HL-60 (cell line): ENCODE results near the gene DIAPH3.

ENCODE experiments used
- DNase-seq, 2 experiments: peaks; one replicate each; pipeline ENCODE4 v3.0.0-alpha.2; 2010 to 2020; ENCODE audit warnings: low read depth in 1 of 2, low spot score in 1 of 2
- H3K27ac ChIP-seq: fragments of 250-450 bp; sonication (Bioruptor Pico); replicated peaks from 2 replicates; pipeline ENCODE4 v1.5.1; 2020; ENCODE audit warnings: mild to moderate bottlenecking, moderate library complexity
- H3K27me3 ChIP-seq: fragments of 250-450 bp; sonication (Bioruptor Pico); 2 replicates; pipeline ENCODE4 v1.5.1; 2021; ENCODE audit warnings: mild to moderate bottlenecking, moderate library complexity; ENCODE audit not compliant: insufficient read depth, poor library complexity, severe bottlenecking
- H3K4me3 ChIP-seq: replicated peaks from 2 replicates; pipeline ENCODE4 v1.5.1; 2011; ENCODE audit warnings: mild to moderate bottlenecking, control low read depth, low read length; ENCODE audit not compliant: insufficient read depth
- GABPA ChIP-seq: IDR thresholded peaks from 2 replicates; pipeline ENCODE4 v1.6.1; 2012; ENCODE audit warnings: low read depth
- POLR2AphosphoS5 ChIP-seq: IDR thresholded peaks from 2 replicates; pipeline ENCODE4 v1.6.1; 2012; ENCODE audit warnings: low read depth
- SPI1 ChIP-seq: IDR thresholded peaks from 2 replicates; pipeline ENCODE4 v1.6.1; 2012; ENCODE audit warnings: low read depth, mild to moderate bottlenecking, borderline replicate concordance
- TF ChIP-seq, protein P1 (sequence below): IDR thresholded peaks from 2 replicates; pipeline ENCODE4 v1.6.1; 2012; ENCODE audit warnings: low read depth; ENCODE audit not compliant: insufficient replicate concordance
- TF ChIP-seq, protein P2 (sequence below): IDR thresholded peaks from one replicate; pipeline ENCODE4 v1.5.1; 2011; ENCODE audit warnings: low read length, control low read depth, inconsistent platforms; ENCODE audit not compliant: insufficient read depth

Gene DIAPH3

DNA sequence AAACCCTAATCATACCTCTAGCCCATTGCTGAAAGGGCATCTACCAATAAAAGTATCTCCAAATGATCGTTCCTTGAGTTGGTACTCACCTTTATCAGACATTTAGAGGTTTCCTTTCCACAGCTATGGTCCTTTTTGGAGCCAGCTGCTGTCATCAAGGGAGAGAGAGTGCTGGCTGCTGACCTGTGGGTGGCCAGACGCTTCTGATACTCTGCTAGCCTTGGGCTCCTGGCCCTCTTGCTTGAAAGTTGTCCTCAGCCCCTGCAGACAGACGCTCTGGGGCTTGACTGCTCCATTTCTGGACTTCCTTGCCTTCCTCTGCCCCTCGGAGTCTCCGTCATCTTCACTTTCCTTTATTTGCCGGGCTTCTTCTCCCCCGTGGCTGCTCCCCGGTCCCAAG lies 499.1 kb downstream of the DIAPH3 start:
- H3K27me3 ChIP-seq, result no peaks in the 10 kb centered on the region
- TF ChIP-seq, protein P1, sequence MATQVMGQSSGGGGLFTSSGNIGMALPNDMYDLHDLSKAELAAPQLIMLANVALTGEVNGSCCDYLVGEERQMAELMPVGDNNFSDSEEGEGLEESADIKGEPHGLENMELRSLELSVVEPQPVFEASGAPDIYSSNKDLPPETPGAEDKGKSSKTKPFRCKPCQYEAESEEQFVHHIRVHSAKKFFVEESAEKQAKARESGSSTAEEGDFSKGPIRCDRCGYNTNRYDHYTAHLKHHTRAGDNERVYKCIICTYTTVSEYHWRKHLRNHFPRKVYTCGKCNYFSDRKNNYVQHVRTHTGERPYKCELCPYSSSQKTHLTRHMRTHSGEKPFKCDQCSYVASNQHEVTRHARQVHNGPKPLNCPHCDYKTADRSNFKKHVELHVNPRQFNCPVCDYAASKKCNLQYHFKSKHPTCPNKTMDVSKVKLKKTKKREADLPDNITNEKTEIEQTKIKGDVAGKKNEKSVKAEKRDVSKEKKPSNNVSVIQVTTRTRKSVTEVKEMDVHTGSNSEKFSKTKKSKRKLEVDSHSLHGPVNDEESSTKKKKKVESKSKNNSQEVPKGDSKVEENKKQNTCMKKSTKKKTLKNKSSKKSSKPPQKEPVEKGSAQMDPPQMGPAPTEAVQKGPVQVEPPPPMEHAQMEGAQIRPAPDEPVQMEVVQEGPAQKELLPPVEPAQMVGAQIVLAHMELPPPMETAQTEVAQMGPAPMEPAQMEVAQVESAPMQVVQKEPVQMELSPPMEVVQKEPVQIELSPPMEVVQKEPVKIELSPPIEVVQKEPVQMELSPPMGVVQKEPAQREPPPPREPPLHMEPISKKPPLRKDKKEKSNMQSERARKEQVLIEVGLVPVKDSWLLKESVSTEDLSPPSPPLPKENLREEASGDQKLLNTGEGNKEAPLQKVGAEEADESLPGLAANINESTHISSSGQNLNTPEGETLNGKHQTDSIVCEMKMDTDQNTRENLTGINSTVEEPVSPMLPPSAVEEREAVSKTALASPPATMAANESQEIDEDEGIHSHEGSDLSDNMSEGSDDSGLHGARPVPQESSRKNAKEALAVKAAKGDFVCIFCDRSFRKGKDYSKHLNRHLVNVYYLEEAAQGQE, result no peak
- TF ChIP-seq POLR2AphosphoS5 (no peak), SPI1 (no peak), GABPA (no peak)
- TF ChIP-seq, protein P2, sequence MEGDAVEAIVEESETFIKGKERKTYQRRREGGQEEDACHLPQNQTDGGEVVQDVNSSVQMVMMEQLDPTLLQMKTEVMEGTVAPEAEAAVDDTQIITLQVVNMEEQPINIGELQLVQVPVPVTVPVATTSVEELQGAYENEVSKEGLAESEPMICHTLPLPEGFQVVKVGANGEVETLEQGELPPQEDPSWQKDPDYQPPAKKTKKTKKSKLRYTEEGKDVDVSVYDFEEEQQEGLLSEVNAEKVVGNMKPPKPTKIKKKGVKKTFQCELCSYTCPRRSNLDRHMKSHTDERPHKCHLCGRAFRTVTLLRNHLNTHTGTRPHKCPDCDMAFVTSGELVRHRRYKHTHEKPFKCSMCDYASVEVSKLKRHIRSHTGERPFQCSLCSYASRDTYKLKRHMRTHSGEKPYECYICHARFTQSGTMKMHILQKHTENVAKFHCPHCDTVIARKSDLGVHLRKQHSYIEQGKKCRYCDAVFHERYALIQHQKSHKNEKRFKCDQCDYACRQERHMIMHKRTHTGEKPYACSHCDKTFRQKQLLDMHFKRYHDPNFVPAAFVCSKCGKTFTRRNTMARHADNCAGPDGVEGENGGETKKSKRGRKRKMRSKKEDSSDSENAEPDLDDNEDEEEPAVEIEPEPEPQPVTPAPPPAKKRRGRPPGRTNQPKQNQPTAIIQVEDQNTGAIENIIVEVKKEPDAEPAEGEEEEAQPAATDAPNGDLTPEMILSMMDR, result no peak
- DNase-seq, result no peak
- H3K4me3 ChIP-seq, result no peak overlapping the region
- H3K27ac ChIP-seq, result no peak overlapping the region

DNA sequence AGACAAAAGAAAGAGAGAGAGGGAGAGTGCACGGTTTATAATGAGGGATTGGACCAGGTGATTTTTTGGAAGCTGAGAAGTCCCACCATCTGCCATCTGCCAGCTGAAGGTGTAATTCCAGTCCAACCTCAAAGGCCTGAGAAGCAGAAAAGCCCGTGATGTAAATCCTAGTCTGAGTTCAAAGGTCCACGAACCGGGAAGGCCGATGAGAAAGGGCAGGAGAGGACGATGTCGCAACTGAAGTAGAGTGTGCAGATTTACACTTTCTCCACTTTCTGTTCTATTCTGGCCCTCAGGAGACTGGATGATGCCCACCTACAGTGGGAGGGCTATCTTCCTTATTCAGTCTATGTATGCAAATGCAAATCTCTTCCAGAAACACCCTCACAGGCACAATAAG lies 500.0 kb downstream of the DIAPH3 start:
- H3K27me3 ChIP-seq, result no peaks in the 10 kb centered on the region
- no peak overlapping the region for H3K27ac ChIP-seq
- no peak overlapping the region for H3K4me3 ChIP-seq
- DNase-seq, result no peak
- TF ChIP-seq POLR2AphosphoS5 (no peak), GABPA (no peak), SPI1 (no peak)
- TF ChIP-seq, protein P2, result no peak
- TF ChIP-seq, protein P1, result no peak

DNA sequence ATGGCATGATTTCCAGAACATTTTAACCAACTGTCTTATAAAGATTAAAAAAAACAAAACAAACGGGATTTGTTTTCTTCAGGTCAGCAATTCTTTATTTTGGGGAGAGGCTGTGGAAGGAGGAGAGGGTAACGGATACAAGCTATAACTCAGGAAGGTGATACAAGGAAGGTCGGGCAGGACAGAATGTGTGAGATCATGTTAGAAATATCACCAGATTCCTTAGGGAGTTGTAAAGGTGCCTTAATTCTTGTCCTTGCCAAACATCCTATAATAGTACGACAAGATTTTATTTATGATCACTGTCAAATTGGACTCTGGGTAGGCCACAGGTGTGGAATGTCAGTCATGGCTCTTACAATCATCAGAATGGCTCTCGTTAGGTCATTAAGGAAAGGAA lies 503.1 kb downstream of the DIAPH3 start:
- no peak for TF ChIP-seq SPI1
- TF ChIP-seq, protein P1, result no peak
- TF ChIP-seq, protein P2, result no peak
- TF ChIP-seq POLR2AphosphoS5, result no peak
- no peak for TF ChIP-seq GABPA
- no peak overlapping the region for H3K4me3 ChIP-seq
- no peak for DNase-seq
- H3K27me3 ChIP-seq, result no peaks in the 10 kb centered on the region
- no peak overlapping the region for H3K27ac ChIP-seq
